OCI-LY7 (cell line): ENCODE data around the gene ARHGEF16. TPM values are rescaled to one million over a fixed set of nuclear protein-coding genes. Genes with fewer than 3 reads are reported as not detected.

ENCODE experiments used
- BruUV-seq: library from RNA; stranded (reverse); fragments of 400-500 nt; replicated peaks from 2 replicates; lab custom pipeline; 2021; lab: Mats Ljungman, UMichigan
- CTCF ChIA-PET: fragments of 300-600 bp; sonication (Branson Sonifier 250); formaldehyde crosslinking; loops from one replicate; lab custom pipeline; 2022; ENCODE audit warnings: antibody characterized with exemption; ENCODE audit not compliant: unreplicated experiment; lab: Charles Lee
- POLR2A ChIA-PET: fragments of 300-600 bp; sonication (Branson Sonifier 250); formaldehyde crosslinking; loops from one replicate; lab custom pipeline; 2022; ENCODE audit warnings: antibody characterized with exemption; lab: Charles Lee
- DNase-seq: peaks from one replicate; pipeline ENCODE4 v3.0.0-alpha.2; 2015; ENCODE audit warnings: low spot score
- H2AFZ ChIP-seq: fragments of 200-600 bp; sonication (generic), shearing (Covaris generic); 2 replicates; pipeline ENCODE4 v1.6.1; 2014; ENCODE audit warnings: mild to moderate bottlenecking, antibody characterized with exemption, low read length, moderate library complexity
- H3K27ac ChIP-seq: fragments of 200-600 bp; sonication (generic); 2 replicates; pipeline ENCODE4 v1.5.1; 2014; ENCODE audit warnings: mixed run types, low read depth, mild to moderate bottlenecking, moderate library complexity, low read length, inconsistent platforms; ENCODE audit not compliant: poor library complexity, severe bottlenecking
- H3K36me3 ChIP-seq: fragments of 200-600 bp; sonication (generic); 2 replicates; pipeline ENCODE4 v1.6.1; 2014; ENCODE audit warnings: mild to moderate bottlenecking, antibody characterized with exemption, low read length, moderate library complexity, mixed read lengths; ENCODE audit not compliant: insufficient read depth
- H3K4me1 ChIP-seq: fragments of 200-600 bp; sonication (generic); 2 replicates; pipeline ENCODE4 v1.5.1; 2014; ENCODE audit warnings: mild to moderate bottlenecking, low read length; ENCODE audit not compliant: insufficient read depth, poor library complexity, severe bottlenecking
- H3K4me2 ChIP-seq: fragments of 200-600 bp; sonication (generic); 2 replicates; pipeline ENCODE4 v1.6.1; 2014; ENCODE audit warnings: mild to moderate bottlenecking, low read length
- H3K4me3 ChIP-seq: fragments of 200-600 bp; sonication (generic); 2 replicates; pipeline ENCODE4 v1.5.1; 2014; ENCODE audit warnings: mild to moderate bottlenecking, low read depth, low read length; ENCODE audit not compliant: poor library complexity, severe bottlenecking
- H3K79me2 ChIP-seq: fragments of 200-600 bp; sonication (generic); 2 replicates; pipeline ENCODE4 v1.6.1; 2016; ENCODE audit warnings: low read depth, mild to moderate bottlenecking, low read length, moderate library complexity, mixed read lengths; ENCODE audit not compliant: insufficient read depth
- H3K9me2 ChIP-seq: fragments of 200-600 bp; sonication (generic); 2 replicates; pipeline ENCODE4 v1.6.1; 2016; ENCODE audit warnings: mild to moderate bottlenecking, low read length, mixed read lengths; ENCODE audit not compliant: insufficient read depth
- H3K9me3 ChIP-seq: fragments of 200-600 bp; sonication (generic); 2 replicates; pipeline ENCODE4 v1.6.1; 2014; ENCODE audit warnings: mild to moderate bottlenecking, mixed run types, low read length, mixed read lengths
- H4K20me1 ChIP-seq: fragments of 200-600 bp; sonication (generic); 2 replicates; pipeline ENCODE4 v1.6.1; 2014; ENCODE audit warnings: mild to moderate bottlenecking, antibody characterized with exemption, low read length, moderate library complexity, mixed read lengths; ENCODE audit not compliant: insufficient read depth
- CTCF ChIP-seq: fragments of 200-600 bp; sonication (generic); conservative IDR thresholded peaks from 2 replicates; pipeline ENCODE4 v1.5.1; 2014; ENCODE audit warnings: mild to moderate bottlenecking, antibody characterized with exemption, low read length, moderate library complexity, mixed read lengths
- EZH2phosphoT487 ChIP-seq: fragments of 200-600 bp; sonication (generic); IDR thresholded peaks from 2 replicates; pipeline ENCODE4 v1.6.1; 2018; ENCODE audit warnings: low read depth, borderline replicate concordance, mild to moderate bottlenecking, mixed run types, antibody characterized with exemption, low read length, moderate library complexity, mixed read lengths
- intact Hi-C: fragments of 100-400 bp; cut with micrococcal nuclease; formaldehyde crosslinking; loops from one replicate; pipeline ENCODE4 v1.10.0; 2022; ENCODE audit not compliant: unreplicated experiment
- total RNA-seq, 2 experiments: library from RNA; depleted of rRNA in 1 of 2; stranded (reverse); fragments of >200 nt in 1 of 2; shearing (Covaris generic) in 1 of 2; gene quantifications; 2 replicates each; pipeline ENCODE4 v1.2.3, GENCODE V29; 2014 to 2022

ARHGEF16 gene
- total RNA-seq, 2 experiments from 2014 or later = not detected

GRCh38 chr1:3481046-3481445 lies 26.6 kb downstream of the ARHGEF16 start:
- no peaks in the 10 kb centered on the region for H3K36me3 ChIP-seq
- H3K9me2 ChIP-seq = no peaks in the 10 kb centered on the region
- no peak overlapping the region for H3K27ac ChIP-seq
- no peak overlapping the region for H2AFZ ChIP-seq
- CTCF ChIA-PET = no interaction called here
- no peaks in the 10 kb centered on the region for H3K9me3 ChIP-seq
- DNase-seq = no peak
- no peaks in the 10 kb centered on the region for H4K20me1 ChIP-seq
- H3K79me2 ChIP-seq = no peaks in the 10 kb centered on the region
- H3K4me1 ChIP-seq = no peaks in the 10 kb centered on the region
- TF ChIP-seq EZH2phosphoT487 (no peak), CTCF (no peak)
- no peak overlapping the region for H3K4me2 ChIP-seq
- no peak overlapping the region for H3K4me3 ChIP-seq
- POLR2A ChIA-PET = no interaction called here
- BruUV-seq = no TSS peak
- intact Hi-C loops = no loop called here

GRCh38 chr1:3481836-3482375 lies 27.4 kb downstream of the ARHGEF16 start:
- Histone ChIP-seq H3K9me2 (no peaks in the 10 kb centered on the region), H3K4me1 (no peaks in the 10 kb centered on the region), H4K20me1 (no peaks in the 10 kb centered on the region), H3K27ac (no peak overlapping the region), H3K79me2 (no peaks in the 10 kb centered on the region), H3K9me3 (no peaks in the 10 kb centered on the region), H2AFZ (no peak overlapping the region), H3K4me3 (no peak overlapping the region), H3K4me2 (no peak overlapping the region), H3K36me3 (no peaks in the 10 kb centered on the region)
- intact Hi-C loops = no loop called here
- CTCF ChIA-PET = interaction anchor here (0.5 kb wide), 1 partner anchor 9 kb away, joined by 3 read pairs; no protein-coding TSS in a partner anchor
- no peak for DNase-seq
- TF ChIP-seq EZH2phosphoT487 = no peak
- BruUV-seq = no TSS peak
- POLR2A ChIA-PET = no interaction called here

GRCh38 chr1:3482378-3482849 lies 27.9 kb downstream of the ARHGEF16 start:
- DNase-seq = no peak
- Histone ChIP-seq H3K4me3 (no peak overlapping the region), H3K9me3 (no peaks in the 10 kb centered on the region), H3K4me1 (no peaks in the 10 kb centered on the region), H4K20me1 (no peaks in the 10 kb centered on the region), H2AFZ (no peak overlapping the region), H3K36me3 (no peaks in the 10 kb centered on the region), H3K9me2 (no peaks in the 10 kb centered on the region), H3K79me2 (no peaks in the 10 kb centered on the region), H3K4me2 (no peak overlapping the region), H3K27ac (no peak overlapping the region)
- intact Hi-C loops = no loop called here
- ChIA-PET POLR2A (no interaction called here), CTCF (no interaction called here)
- TF ChIP-seq EZH2phosphoT487 (no peak), CTCF (peak; percentile 32; the same call in 1 of the 2 replicates)
- BruUV-seq = no TSS peak
